ENCODE results near the gene FAM20C. TPM values are rescaled to one million over a fixed set of nuclear protein-coding genes. Genes with fewer than 3 reads are reported as not detected.

Gene FAM20C
- total RNA-seq, 1 donor = 16.8 TPM

DNA sequence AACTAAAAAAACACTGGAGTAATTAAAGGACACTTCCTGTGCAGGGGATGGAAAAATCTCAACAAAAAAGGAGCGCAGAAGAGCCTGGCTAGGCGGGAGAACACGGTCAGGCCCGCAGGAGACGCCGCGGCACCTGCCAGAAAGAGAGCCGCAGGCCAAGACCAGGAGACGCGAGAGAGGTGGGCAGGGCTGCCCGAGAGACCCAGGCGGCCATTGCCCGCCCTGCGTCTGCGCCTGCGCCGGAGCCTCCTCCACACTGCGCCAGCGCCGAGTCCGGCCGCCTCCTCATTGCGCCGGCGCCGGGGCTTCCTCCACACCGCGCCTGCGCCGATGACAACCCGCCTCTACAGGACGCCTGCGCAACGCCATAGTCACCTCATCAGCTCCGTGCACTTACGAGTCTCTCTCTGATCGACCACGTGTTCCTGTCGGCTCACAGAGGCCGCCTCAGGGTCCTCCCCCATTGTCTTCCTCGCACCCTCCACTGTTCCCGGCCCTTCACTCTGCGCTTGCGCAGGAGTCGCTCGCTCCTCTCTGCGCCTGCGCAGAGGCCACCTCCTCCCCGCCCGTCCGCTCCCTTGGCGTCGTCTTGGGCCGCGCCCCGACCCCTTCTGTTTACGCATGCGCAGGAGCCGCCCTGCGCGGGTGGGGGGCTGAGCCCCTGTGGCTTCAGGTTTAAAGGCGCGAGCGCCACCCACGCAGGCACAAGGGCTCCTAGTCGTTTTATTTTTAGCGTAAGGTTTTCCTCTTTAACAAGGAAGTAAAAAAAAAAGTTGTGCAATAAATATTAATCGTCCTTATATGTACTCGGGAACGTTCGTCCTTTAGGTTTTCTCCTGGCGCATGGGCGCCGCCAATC lies 43.2 kb upstream of the FAM20C start:
- H3K4me3 ChIP-seq (ENCODE audit: low read depth, low read length) = peak overlapping the region; percentile 73
- DNase-seq (ENCODE audit: low read depth) = peak; percentile 99
- TF ChIP-seq CTCF (IDR thresholded peaks at IDR 0.05; ENCODE audit: insufficient read depth, low read depth, low read length) = no peak

DNA sequence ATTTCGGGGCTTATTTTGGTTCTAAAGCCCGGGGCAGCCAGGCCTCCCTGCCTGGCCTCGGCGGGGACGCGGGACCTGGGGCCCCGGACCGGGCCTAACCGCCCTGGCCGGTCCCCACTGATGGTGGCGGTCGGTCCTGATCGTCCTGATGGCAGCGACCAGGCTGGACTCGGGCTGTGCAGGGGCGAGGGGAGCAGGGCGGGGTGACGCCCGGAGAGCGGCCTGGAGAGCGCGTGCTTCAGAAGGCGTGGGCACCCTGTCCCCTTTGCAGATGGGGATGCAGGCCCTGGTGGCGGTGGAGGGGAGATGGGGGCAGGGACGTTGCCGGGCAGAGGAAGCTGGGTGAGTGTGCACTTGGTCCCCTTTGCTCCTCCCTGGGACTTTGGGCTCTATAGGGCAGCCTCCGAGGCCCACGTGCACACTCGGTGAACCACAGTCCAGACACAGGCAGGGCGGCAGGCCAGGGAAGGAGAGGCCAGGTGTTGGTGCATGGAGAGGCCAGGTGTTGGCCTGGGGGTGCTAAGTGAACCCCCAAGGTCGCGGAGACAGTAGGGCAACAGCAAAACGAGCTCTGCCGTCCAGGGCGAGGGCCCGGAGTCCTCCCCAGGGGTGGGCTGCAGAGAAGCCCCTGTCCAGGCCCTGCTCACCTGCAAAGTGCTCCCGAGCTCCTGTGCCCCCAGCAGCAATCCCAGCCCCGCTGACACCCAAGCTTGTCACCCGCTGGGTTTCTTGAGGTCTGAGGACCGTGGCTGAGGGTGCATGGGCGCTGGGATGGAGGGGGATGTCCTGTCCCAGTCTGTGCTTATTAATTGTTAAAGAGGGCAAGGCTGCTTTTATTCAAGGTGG lies 42.4 kb upstream of the FAM20C start:
- TF ChIP-seq CTCF (IDR thresholded peaks at IDR 0.05; ENCODE audit: insufficient read depth, low read depth, low read length) = no peak
- H3K4me3 ChIP-seq (ENCODE audit: low read depth, low read length) = peak overlapping the region; percentile 73

DNA sequence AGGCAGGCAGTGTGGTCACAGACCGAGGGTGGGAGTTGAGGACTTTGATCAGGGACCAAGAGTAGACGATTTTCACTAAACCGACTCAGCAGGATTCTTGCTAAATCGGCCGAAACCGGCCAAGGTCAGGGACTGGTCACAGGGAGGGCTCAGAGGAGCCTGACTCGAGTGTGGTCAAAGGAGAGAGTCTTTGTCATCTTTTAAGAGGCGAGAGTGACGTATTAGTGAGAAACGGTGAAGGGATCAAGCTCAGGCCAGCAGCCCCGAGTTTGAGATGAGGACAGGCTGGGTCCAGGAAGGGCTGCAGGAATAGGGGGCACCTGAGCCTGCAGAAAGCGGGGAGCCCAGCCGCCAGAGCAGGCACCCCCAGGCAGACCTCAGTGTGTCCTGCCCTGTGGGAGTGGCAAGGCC lies 41.6 kb upstream of the FAM20C start:
- no peak for TF ChIP-seq CTCF (IDR thresholded peaks at IDR 0.05; ENCODE audit: insufficient read depth, low read depth, low read length)
- no peak for DNase-seq (ENCODE audit: low read depth)
- H3K4me3 ChIP-seq (ENCODE audit: low read depth, low read length) = no peak overlapping the region

More for the DNA sequence above, 42.4 kb upstream of the FAM20C start:
- no peak for DNase-seq (ENCODE audit: low read depth)

- TF ChIP-seq CTCF (IDR thresholded peaks at IDR 0.05; ENCODE audit: insufficient read depth, low read depth, low read length) = no peak
Measured at GRCh38 chr7:151346-152050, 40.9 kb upstream of the FAM20C start.

GRCh38 chr7:152702-153391 lies 39.5 kb upstream of the FAM20C start:
- DNase-seq (ENCODE audit: low read depth) = no peak
- TF ChIP-seq CTCF (IDR thresholded peaks at IDR 0.05; ENCODE audit: insufficient read depth, low read depth, low read length) = no peak
- H3K4me3 ChIP-seq (ENCODE audit: low read depth, low read length) = no peak overlapping the region

More at GRCh38 chr7:151346-152050, 40.9 kb upstream of the FAM20C start:
- no peak overlapping the region for H3K4me3 ChIP-seq (ENCODE audit: low read depth, low read length)
- DNase-seq (ENCODE audit: low read depth) = no peak

DNA sequence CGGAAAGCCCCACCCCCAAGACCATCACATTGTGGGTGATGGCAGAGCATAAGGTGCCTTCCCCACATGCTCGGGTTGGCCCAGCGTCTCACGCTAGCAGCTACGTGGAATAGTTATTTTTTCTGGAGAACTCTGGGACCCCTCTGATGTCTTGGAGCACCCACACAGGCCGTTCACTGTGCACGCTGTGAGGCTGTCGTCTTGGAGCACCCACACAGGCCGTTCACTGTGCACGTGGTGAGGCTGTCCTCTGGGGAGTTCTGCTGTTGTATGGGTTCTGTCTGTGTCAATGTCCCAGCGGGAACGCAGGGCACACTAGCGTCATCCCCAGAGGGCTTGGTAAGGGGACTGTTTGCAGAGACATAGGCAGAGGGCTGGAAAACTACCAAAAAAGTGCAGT lies 38.8 kb upstream of the FAM20C start:
- no peak overlapping the region for H3K4me3 ChIP-seq (ENCODE audit: low read depth, low read length)
- no peak for TF ChIP-seq CTCF (IDR thresholded peaks at IDR 0.05; ENCODE audit: insufficient read depth, low read depth, low read length)
- no peak for DNase-seq (ENCODE audit: low read depth)
